ENCODE measurements around the gene WDFY2. TPM values are rescaled to one million over a fixed set of nuclear protein-coding genes. Genes with fewer than 3 reads are reported as not detected.

The WDFY2 gene
- total and polyA plus RNA-seq, 2 experiments from 2014 or later, result 11.4 to 24.0 TPM

- ATAC-seq, result no peak
- TF ChIP-seq JUNB (IDR thresholded peaks at IDR 0.05; ENCODE audit: unreplicated experiment) (no peak), ZNF331 (CRISPR knock-in tag; IDR thresholded peaks at IDR 0.05; ENCODE audit: low read depth) (no peak), CREB1 (CRISPR knock-in tag; IDR thresholded peaks at IDR 0.05; ENCODE audit: low read depth) (no peak), POLR2AphosphoS5 (IDR thresholded peaks at IDR 0.05; ENCODE audit: low read depth) (no peak), STAT1 (IDR thresholded peaks at IDR 0.05; ENCODE audit: unreplicated experiment) (no peak)
- H3K27ac Mint-ChIP-seq, result no peak overlapping the region
Measured at GRCh38 chr13:51739027-51739764, 154.9 kb downstream of the WDFY2 start.

DNA sequence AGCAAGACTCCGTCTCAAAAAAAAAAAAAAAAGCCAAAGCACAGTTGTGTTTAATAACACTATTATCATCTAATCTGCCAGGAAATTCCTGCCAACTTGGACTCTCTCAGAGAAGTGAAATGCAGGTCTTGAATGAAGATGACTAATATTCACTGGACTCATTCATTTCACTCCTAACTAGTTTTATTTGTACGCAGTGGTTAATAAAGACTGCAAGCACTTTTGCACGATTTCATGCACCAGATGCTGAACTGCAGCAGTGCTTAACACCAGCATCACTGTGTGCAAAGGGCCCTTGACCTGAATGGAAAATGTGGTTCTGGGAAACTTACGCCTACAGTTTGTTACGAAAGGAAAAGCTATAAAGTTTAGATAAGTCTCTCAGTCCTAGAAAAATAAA lies 156.4 kb downstream of the WDFY2 start:
- no peak overlapping the region for H3K4me3 Mint-ChIP-seq
- Histone ChIP-seq H2AFZ (no peak overlapping the region), H3K79me2 (replicated peaks; ENCODE audit: insufficient read depth) (no peaks in the 10 kb centered on the region; the same call in 1 of the 2 replicates), H3K9me2 (ENCODE audit: insufficient read depth) (no peaks in the 10 kb centered on the region), H3K4me3 (no peak overlapping the region), H3F3A (replicated peaks; ENCODE audit: low read depth) (no peaks in the 10 kb centered on the region), H3K27ac (ENCODE audit: low read depth) (no peak overlapping the region), H3K4me2 (no peak overlapping the region), H3K36me3 (ENCODE audit: insufficient read depth) (peaks cover 25% of the 10 kb centered on the region), H4K20me1 (replicated peaks; ENCODE audit: insufficient read depth) (peaks cover 10% of the 10 kb centered on the region), H3K27me3 (ENCODE audit: insufficient read depth) (no peaks in the 10 kb centered on the region), H3K4me1 (ENCODE audit: insufficient read depth) (no peaks in the 10 kb centered on the region)
- H3K27ac Mint-ChIP-seq, result no peak overlapping the region
- ATAC-seq, result no peak
- peaks cover 3% of the 10 kb centered on the region for H3K27me3 Mint-ChIP-seq (ENCODE audit: insufficient read depth, low read depth, poor library complexity)
- H3K36me3 Mint-ChIP-seq (ENCODE audit: low read depth), result peaks cover 52% of the 10 kb centered on the region
- H3K4me1 Mint-ChIP-seq, result no peaks in the 10 kb centered on the region
- H3K9me3 Mint-ChIP-seq, result no peaks in the 10 kb centered on the region
- no peak for TF ChIP-seq EZH2phosphoT487 (IDR thresholded peaks at IDR 0.05; ENCODE audit: unreplicated experiment)
- TF ChIP-seq EZH2 (IDR thresholded peaks at IDR 0.05; ENCODE audit: low read depth, unreplicated experiment), result no peak
- no peak for TF ChIP-seq POLR2AphosphoS5 (IDR thresholded peaks at IDR 0.05; ENCODE audit: low read depth)
- TF ChIP-seq JUNB (IDR thresholded peaks at IDR 0.05; ENCODE audit: unreplicated experiment), result no peak
- DNase-seq (ENCODE audit: low spot score), result no peak

More at GRCh38 chr13:51739027-51739764, 154.9 kb downstream of the WDFY2 start:
- H4K20me1 ChIP-seq (replicated peaks; ENCODE audit: insufficient read depth), result peaks cover 10% of the 10 kb centered on the region; the same call in 1 of the 2 replicates
- no peak overlapping the region; the same call in 1 of the 2 replicates for H3K27ac ChIP-seq (ENCODE audit: low read depth)
- no peaks in the 10 kb centered on the region for H3K4me1 ChIP-seq (ENCODE audit: insufficient read depth)
- H3K4me3 Mint-ChIP-seq, result no peak overlapping the region
- H3K9me2 ChIP-seq (ENCODE audit: insufficient read depth), result no peaks in the 10 kb centered on the region
- no peaks in the 10 kb centered on the region for H3F3A ChIP-seq (replicated peaks; ENCODE audit: low read depth)
- H3K4me3 ChIP-seq, result no peak overlapping the region
- H2AFZ ChIP-seq, result no peak overlapping the region
- H3K27me3 ChIP-seq (ENCODE audit: insufficient read depth), result no peaks in the 10 kb centered on the region
- H3K4me2 ChIP-seq, result no peak overlapping the region
- H3K36me3 ChIP-seq (ENCODE audit: insufficient read depth), result peaks cover 29% of the 10 kb centered on the region
- DNase-seq (ENCODE audit: low spot score), result no peak
- H3K27me3 Mint-ChIP-seq (ENCODE audit: insufficient read depth, low read depth, poor library complexity), result peaks cover 3% of the 10 kb centered on the region
- H3K4me1 Mint-ChIP-seq, result no peaks in the 10 kb centered on the region
- no peaks in the 10 kb centered on the region for H3K79me2 ChIP-seq (replicated peaks; ENCODE audit: insufficient read depth)
- H3K9me3 Mint-ChIP-seq, result no peaks in the 10 kb centered on the region
- H3K36me3 Mint-ChIP-seq (ENCODE audit: low read depth), result peaks cover 42% of the 10 kb centered on the region

DNA sequence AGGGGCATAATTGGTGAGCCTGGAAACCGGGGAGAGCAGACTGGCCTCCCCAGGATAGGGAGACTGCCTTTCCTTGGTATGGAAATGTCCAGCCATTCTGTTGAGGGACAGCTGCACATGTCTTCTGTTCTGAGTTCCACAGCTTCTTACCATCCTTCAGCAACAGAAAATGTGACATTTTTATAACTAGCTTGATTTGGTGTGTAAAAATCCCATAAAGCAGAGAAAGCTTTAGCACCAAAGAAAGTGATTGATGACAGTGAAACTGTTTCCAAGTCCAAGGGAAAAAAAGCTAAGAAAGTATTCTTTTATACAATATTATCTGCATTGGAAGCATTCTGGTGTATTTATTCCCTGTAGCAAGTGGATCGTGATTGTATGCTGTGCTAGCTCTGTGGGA lies 157.8 kb downstream of the WDFY2 start:
- Histone ChIP-seq H3K27ac (ENCODE audit: low read depth) (no peak overlapping the region), H3K4me2 (no peak overlapping the region), H3K79me2 (replicated peaks; ENCODE audit: insufficient read depth) (no peaks in the 10 kb centered on the region; the same call in 1 of the 2 replicates), H3F3A (replicated peaks; ENCODE audit: low read depth) (no peaks in the 10 kb centered on the region), H3K9me2 (ENCODE audit: insufficient read depth) (no peaks in the 10 kb centered on the region), H2AFZ (no peak overlapping the region), H3K36me3 (ENCODE audit: insufficient read depth) (peaks cover 32% of the 10 kb centered on the region), H4K20me1 (replicated peaks; ENCODE audit: insufficient read depth) (peaks cover 10% of the 10 kb centered on the region; the same call in 1 of the 2 replicates), H3K4me1 (ENCODE audit: insufficient read depth) (no peaks in the 10 kb centered on the region), H3K4me3 (no peak overlapping the region), H3K27me3 (ENCODE audit: insufficient read depth) (no peaks in the 10 kb centered on the region)
- no peak for DNase-seq (ENCODE audit: low spot score)
- no peak overlapping the region for H3K27ac Mint-ChIP-seq
- H3K27me3 Mint-ChIP-seq (ENCODE audit: insufficient read depth, low read depth, poor library complexity), result peaks cover 3% of the 10 kb centered on the region
- no peaks in the 10 kb centered on the region for H3K4me1 Mint-ChIP-seq
- peaks cover 4% of the 10 kb centered on the region; the same call in 1 of the 3 replicates for H3K9me3 Mint-ChIP-seq
- no peak for ATAC-seq
- TF ChIP-seq NANOG (IDR thresholded peaks at IDR 0.05; ENCODE audit: borderline replicate concordance) (no peak), ZNF331 (CRISPR knock-in tag; IDR thresholded peaks at IDR 0.05; ENCODE audit: low read depth) (no peak), EZH2phosphoT487 (IDR thresholded peaks at IDR 0.05; ENCODE audit: unreplicated experiment) (no peak)
- TF ChIP-seq, protein P1, sequence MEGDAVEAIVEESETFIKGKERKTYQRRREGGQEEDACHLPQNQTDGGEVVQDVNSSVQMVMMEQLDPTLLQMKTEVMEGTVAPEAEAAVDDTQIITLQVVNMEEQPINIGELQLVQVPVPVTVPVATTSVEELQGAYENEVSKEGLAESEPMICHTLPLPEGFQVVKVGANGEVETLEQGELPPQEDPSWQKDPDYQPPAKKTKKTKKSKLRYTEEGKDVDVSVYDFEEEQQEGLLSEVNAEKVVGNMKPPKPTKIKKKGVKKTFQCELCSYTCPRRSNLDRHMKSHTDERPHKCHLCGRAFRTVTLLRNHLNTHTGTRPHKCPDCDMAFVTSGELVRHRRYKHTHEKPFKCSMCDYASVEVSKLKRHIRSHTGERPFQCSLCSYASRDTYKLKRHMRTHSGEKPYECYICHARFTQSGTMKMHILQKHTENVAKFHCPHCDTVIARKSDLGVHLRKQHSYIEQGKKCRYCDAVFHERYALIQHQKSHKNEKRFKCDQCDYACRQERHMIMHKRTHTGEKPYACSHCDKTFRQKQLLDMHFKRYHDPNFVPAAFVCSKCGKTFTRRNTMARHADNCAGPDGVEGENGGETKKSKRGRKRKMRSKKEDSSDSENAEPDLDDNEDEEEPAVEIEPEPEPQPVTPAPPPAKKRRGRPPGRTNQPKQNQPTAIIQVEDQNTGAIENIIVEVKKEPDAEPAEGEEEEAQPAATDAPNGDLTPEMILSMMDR (conservative IDR thresholded peaks at IDR 0.05; ENCODE audit: low read depth in 2 of 2), result no peak
- H3K36me3 Mint-ChIP-seq (ENCODE audit: low read depth), result peaks cover 61% of the 10 kb centered on the region
- H3K4me3 Mint-ChIP-seq, result no peak overlapping the region
